NCI-H2171 (cell line): ENCODE results near the gene TNS3.

Source experiments
- DNase-seq: peaks from one replicate; lab custom pipeline; 2025; lab: John Stamatoyannopoulos, UW

TNS3 gene

GRCh38 chr7:47226696-47227095 is 355.2 kb downstream of the TNS3 start:
- DNase-seq = no peak

- no peak for DNase-seq
Observed at GRCh38 chr7:47225387-47226131, 356.4 kb downstream of the TNS3 start.
